Sigmoid colon (tissue), 7 donors: Measurements from ENCODE around the gene HDDC3. TPM values are rescaled to one million over a fixed set of nuclear protein-coding genes. Genes with fewer than 3 reads are reported as not detected.
"Not testable (repeated sequence)": the region's sequence is repeated elsewhere in the genome, so short reads cannot be mapped to it uniquely, and the experiment has no call there.

ENCODE experiments used
- DNase-seq: peaks from one replicate; pipeline ENCODE4 v3.0.0-alpha.2; 2019
- H3K27ac ChIP-seq, 4 donors: fragments of 200-600 bp; sonication (generic); one replicate each; pipeline ENCODE4 v1.5.1; 2016 to 2019; ENCODE audit warnings: mild to moderate bottlenecking in 1 of 4
- H3K27me3 ChIP-seq, 3 donors: fragments of 200-600 bp; sonication (generic); one replicate each; pipeline ENCODE4 v1.5.1; 2019; ENCODE audit warnings: mild to moderate bottlenecking in 1 of 3
- H3K36me3 ChIP-seq, 4 donors: fragments of 200-600 bp; sonication (generic); one replicate each; pipeline ENCODE4 v1.5.1; 2016 to 2019
- H3K4me1 ChIP-seq, 4 donors: fragments of 200-600 bp; sonication (generic); one replicate each; pipeline ENCODE4 v1.5.1; 2017 to 2019
- H3K4me3 ChIP-seq, 4 donors: fragments of 200-600 bp; sonication (generic); one replicate each; pipeline ENCODE4 v1.5.1; 2017 to 2019; ENCODE audit warnings: mild to moderate bottlenecking in 2 of 4, moderate library complexity in 1 of 4
- H3K9me3 ChIP-seq, 4 donors: fragments of 200-600 bp in 3 of 4; sonication (generic) in 3 of 4; one replicate each; pipeline versions ENCODE4 v1.5.1 to v1.6.1; 2013 to 2019
- CTCF ChIP-seq, 4 experiments: fragments of 450-650 bp in 3 of 4; fragments of 200-600 bp in 1 of 4; IDR thresholded peaks; one replicate each; pipeline ENCODE4 v1.5.1; 2016 to 2019; ENCODE audit warnings: antibody characterized with exemption in 4 of 4, mild to moderate bottlenecking in 3 of 4, moderate library complexity in 2 of 4
- EP300 ChIP-seq, 4 donors: sonication (generic); formaldehyde crosslinking; IDR thresholded peaks; one replicate each; pipeline ENCODE4 v1.6.1; 2017; ENCODE audit warnings: antibody characterized with exemption in 4 of 4
- POLR2A ChIP-seq, 2 donors: fragments of 450-650 bp; IDR thresholded peaks; one replicate each; pipeline ENCODE4 v1.6.1; 2016; ENCODE audit warnings: antibody characterized with exemption in 2 of 2, mild to moderate bottlenecking in 2 of 2, moderate library complexity in 2 of 2
- POLR2AphosphoS5 ChIP-seq, 4 donors: sonication (generic); formaldehyde crosslinking; IDR thresholded peaks; one replicate each; pipeline ENCODE4 v1.6.1; 2017; ENCODE audit warnings: antibody characterized with exemption in 4 of 4
- WGBS, 2 donors: extraction: QIAGEN DNeasy Blood & Tissue Kit; methylation state at CpG; one replicate each; pipeline ENCODE4 v1.1.7; 2013; 5-methylcytosine and 5-hydroxymethylcytosine counted together
- intact Hi-C: fragments of 100-400 bp; cut with DNase I; formaldehyde crosslinking; loops from one replicate; pipeline ENCODE4 v1.15.1; 2023
- polyA plus RNA-seq, 3 donors: library from polyadenylated mRNA; stranded (reverse); fragments of 200-250 nt; gene quantifications; one replicate each; pipeline ENCODE4 v1.2.3, GENCODE V29; 2013
- total RNA-seq, 4 donors: library from RNA; depleted of rRNA; stranded (reverse); fragments of >200 nt; gene quantifications; one replicate each; pipeline ENCODE4 v1.1.0, GENCODE V29; 2016
- donor health status: healthy with polysubstance abuse.
- donor health status: Bipolar disorder and iron deficiency.
- donor health status: healthy.

The HDDC3 gene
- total and polyA plus RNA-seq, 7 donors: 5.2 to 27.0 (median 10.7) TPM

DNA sequence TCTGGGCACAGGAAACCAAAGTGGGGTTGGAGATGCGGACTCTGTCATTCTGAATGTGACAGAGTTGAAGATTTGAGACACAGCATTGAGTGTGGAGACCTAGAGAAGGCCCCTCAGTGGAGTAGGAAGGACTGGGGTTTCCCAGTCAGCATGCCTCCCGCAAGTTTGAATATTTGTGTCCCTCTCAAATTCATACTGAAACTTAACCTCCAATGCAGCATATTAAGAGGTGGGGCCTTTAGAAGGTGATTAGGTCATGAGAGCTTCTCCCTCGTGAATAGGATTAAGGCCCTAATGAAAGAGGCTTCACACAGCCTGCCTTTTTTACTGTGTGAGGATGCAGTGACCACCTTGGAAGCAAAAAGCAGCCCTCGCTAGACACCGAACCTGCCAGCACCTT, 8.0 kb downstream of the HDDC3 start:
- TF ChIP-seq CTCF (IDR thresholded peaks at IDR 0.05) (no peak), POLR2AphosphoS5 (IDR thresholded peaks at IDR 0.05) (no peak), POLR2A (IDR thresholded peaks at IDR 0.05) (no peak), EP300 (IDR thresholded peaks at IDR 0.05) (no peak)
- H3K27ac ChIP-seq: no peak overlapping the region

GRCh38 chr15:90922712-90923322, 9.5 kb downstream of the HDDC3 start:
- H3K27ac ChIP-seq, H3K4me3 ChIP-seq, H3K27me3 ChIP-seq, intact Hi-C loops, H3K9me3 ChIP-seq, DNase-seq, H3K4me1 ChIP-seq: not testable (repeated sequence)
- 92 to 94% methylated on average over 7 of the region's 7 CpGs for WGBS, 2 donors
- peaks cover 11 to 36% (median 30%) of the 10 kb centered on the region in 4 donors for H3K36me3 ChIP-seq

More for the DNA sequence above, 8.0 kb downstream of the HDDC3 start:
- H3K36me3 ChIP-seq: peaks cover 10 to 21% (median 14%) of the 10 kb centered on the region in 4 donors
- DNase-seq: no peak
- H3K9me3 ChIP-seq: no peaks in the 10 kb centered on the region
- H3K27me3 ChIP-seq: no peaks in the 10 kb centered on the region
- 79 to 88% methylated on average over 5 of the region's 5 CpGs for WGBS, 2 donors
- H3K4me1 ChIP-seq: peaks cover 0 to 4% (median 2%) of the 10 kb centered on the region in 4 donors
- intact Hi-C loops: no loop called here
- H3K4me3 ChIP-seq: no peak overlapping the region

- H3K4me3 ChIP-seq: no peak overlapping the region
- H3K27ac ChIP-seq: no peak overlapping the region
- H3K4me1 ChIP-seq: no peaks in the 10 kb centered on the region
- 87 to 95% methylated on average over 4 of the region's 4 CpGs for WGBS, 2 donors
- H3K36me3 ChIP-seq: peaks cover 11 to 46% (median 34%) of the 10 kb centered on the region in 4 donors
- TF ChIP-seq POLR2A (IDR thresholded peaks at IDR 0.05): no peak
- no peak for TF ChIP-seq CTCF (IDR thresholded peaks at IDR 0.05)
- TF ChIP-seq EP300 (IDR thresholded peaks at IDR 0.05): no peak
- no peak for TF ChIP-seq POLR2AphosphoS5 (IDR thresholded peaks at IDR 0.05)
- no peak for DNase-seq
- no peaks in the 10 kb centered on the region for H3K9me3 ChIP-seq
- H3K27me3 ChIP-seq: no peaks in the 10 kb centered on the region
- intact Hi-C loops: no loop called here
These were observed 10.5 kb downstream of the HDDC3 start for GRCh38 chr15:90921887-90922286.

DNA sequence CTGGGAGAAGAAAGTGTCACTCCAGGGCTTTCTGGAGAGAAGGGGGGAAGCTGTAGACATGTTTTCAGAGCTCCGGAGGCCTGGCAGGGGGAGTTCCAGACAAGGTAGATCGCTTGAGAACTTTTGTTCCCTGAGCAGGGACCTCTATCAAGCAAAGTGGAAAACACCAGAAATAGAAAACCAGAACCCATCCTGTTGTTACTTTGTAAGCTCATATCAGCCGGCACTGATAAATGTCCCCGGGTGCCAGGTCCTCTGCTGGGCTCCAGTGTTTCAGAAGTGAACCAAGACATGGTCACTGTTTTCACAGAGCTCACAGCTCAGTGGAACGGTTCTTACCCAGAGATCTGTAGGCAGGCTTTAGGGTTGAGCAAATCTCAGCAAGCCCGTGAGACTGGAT, 13.5 kb downstream of the HDDC3 start:
- H3K4me3 ChIP-seq: no peak overlapping the region
- intact Hi-C loops: no loop called here
- H3K27me3 ChIP-seq: no peaks in the 10 kb centered on the region
- no peak for DNase-seq
- H3K36me3 ChIP-seq: peaks cover 25 to 76% (median 58%) of the 10 kb centered on the region in 4 donors
- peaks cover 0 to 5% (median 0%) of the 10 kb centered on the region in 4 donors for H3K4me1 ChIP-seq
- 94 to 96% methylated on average over 6 of the region's 6 CpGs for WGBS, 2 donors
- no peak overlapping the region for H3K27ac ChIP-seq
- no peaks in the 10 kb centered on the region for H3K9me3 ChIP-seq
- TF ChIP-seq POLR2AphosphoS5 (IDR thresholded peaks at IDR 0.05) (no peak), CTCF (IDR thresholded peaks at IDR 0.05) (no peak), EP300 (IDR thresholded peaks at IDR 0.05) (no peak), POLR2A (IDR thresholded peaks at IDR 0.05) (no peak)

GRCh38 chr15:90918034-90918788, 14.1 kb downstream of the HDDC3 start:
- intact Hi-C loops: no loop called here
- no peaks in the 10 kb centered on the region for H3K27me3 ChIP-seq
- no peak overlapping the region for H3K4me3 ChIP-seq
- H3K36me3 ChIP-seq: peaks cover 31 to 82% (median 64%) of the 10 kb centered on the region in 4 donors
- DNase-seq: no peak
- TF ChIP-seq EP300 (IDR thresholded peaks at IDR 0.05): no peak
- TF ChIP-seq POLR2A (IDR thresholded peaks at IDR 0.05): no peak
- TF ChIP-seq POLR2AphosphoS5 (IDR thresholded peaks at IDR 0.05): no peak
- TF ChIP-seq CTCF (IDR thresholded peaks at IDR 0.05): no peak
- no peaks in the 10 kb centered on the region for H3K9me3 ChIP-seq
- WGBS, 2 donors: 97 to 98% methylated on average over 23 of the region's 23 CpGs
- peaks cover 0 to 5% (median 0%) of the 10 kb centered on the region in 4 donors for H3K4me1 ChIP-seq
- no peak overlapping the region for H3K27ac ChIP-seq
